ENCODE results near the gene NOB1.
"Not testable (repeated sequence)": the region's sequence is repeated elsewhere in the genome, so short reads cannot be mapped to it uniquely, and the experiment has no call there.

NOB1 gene

DNA sequence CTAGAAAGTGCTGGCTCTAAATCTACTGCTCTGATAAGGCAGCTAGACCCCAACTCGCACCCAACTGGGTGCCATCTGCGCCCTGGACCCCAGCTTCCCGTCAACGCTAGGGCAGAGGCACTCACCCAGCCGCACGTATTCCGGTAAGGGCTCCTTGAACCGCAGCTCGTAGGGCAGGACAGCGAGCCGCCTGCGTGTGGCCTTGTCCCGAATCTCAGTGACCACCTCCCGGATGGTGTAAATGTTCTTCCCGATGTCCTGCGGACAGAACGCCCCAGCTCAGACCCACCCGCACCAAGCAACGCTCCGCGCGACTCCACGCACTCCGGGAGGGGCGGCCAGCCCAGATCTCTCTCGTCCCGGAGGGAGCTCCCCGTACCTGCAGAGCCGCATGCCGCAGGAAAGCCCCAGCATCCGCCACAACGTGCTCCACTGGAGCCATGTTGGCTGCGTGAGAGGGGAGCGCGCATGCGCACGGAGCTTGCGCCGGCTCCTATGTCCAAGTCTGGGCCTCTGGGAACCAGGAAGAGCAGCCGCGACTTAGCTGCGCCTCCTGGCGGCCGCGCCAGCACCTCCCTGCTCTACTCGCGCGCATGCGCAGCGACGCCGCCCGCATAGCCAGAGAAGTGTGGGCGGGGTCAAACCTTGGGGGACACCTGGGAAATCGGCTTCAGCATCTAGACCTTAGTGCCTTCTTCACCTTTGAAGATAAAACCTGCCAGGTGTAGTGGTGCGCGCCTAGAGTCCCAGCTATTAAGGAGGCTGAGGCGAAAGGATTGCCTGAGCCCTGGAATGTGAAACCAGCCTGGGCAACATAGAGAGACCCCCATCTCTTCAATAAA lies at the start of gene NOB1:
TSS of gene NOB1 (minus strand) at position 458 of the 842 bp plus-strand sequence. CDS start at position 442, 16 bp downstream.
- in situ Hi-C loops (cut with MboI; ENCODE audit: low sequenced_read_pairs): no loop called here

DNA sequence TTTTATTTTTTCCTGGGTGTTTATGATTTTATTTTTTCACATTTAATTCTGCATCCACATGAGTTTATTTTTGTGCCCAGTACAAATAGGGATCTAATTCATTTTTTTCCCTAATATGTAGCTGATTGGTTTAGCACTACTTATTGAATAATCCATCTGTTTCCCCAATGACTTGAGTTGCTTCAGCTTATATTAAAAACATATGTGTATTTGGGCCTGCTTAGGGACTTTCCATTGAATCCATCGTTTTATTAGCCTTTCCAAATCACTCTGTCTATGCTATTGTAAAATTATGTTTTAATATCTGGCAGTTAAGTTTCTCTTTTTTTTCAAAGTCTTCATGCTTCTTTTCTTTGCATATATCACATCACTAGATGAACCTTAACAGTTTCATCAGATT lies 49.6 kb upstream of the NOB1 start:
- in situ Hi-C loops (cut with MboI; ENCODE audit: low sequenced_read_pairs): no loop called here

DNA sequence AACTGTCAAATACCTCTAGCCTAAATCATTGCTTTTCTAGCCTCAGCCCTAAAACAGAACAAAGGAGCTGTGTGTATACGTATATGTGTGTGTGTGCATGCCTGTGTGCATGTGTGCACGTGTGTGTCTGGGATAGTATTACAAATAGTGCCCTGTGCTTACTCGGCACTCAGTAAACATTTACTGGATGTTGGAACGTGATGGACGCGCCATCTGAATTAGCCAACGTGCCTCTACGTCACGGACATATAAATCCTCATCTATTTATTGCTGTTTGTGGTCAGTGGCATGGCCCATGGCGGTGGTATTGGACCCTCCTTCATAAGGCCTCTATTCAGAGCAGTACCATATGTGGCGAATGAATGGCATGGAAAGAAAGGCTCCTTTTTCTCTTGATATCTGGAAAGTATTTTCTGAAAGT lies 44.9 kb upstream of the NOB1 start:
- in situ Hi-C loops (cut with MboI; ENCODE audit: low sequenced_read_pairs): no loop called here

DNA sequence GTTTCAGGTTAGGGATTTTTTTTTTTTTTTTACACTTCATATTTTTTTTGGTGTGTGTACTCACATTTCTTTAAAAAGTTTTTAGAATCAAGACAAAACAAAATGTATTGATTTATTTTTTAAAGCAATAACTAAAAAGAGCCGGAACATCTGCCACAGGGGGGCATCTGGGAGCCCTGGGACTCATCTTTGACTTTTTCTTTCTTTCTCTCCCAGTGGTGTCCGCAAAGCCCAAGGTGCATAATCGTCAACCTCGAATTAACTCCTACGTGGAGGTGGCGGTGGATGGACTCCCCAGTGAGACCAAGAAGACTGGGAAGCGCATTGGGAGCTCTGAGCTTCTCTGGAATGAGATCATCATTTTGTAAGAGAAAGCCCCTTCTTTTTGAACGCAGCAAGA lies 43.7 kb upstream of the NOB1 start:
- in situ Hi-C loops (cut with MboI; ENCODE audit: low sequenced_read_pairs): no loop called here

DNA sequence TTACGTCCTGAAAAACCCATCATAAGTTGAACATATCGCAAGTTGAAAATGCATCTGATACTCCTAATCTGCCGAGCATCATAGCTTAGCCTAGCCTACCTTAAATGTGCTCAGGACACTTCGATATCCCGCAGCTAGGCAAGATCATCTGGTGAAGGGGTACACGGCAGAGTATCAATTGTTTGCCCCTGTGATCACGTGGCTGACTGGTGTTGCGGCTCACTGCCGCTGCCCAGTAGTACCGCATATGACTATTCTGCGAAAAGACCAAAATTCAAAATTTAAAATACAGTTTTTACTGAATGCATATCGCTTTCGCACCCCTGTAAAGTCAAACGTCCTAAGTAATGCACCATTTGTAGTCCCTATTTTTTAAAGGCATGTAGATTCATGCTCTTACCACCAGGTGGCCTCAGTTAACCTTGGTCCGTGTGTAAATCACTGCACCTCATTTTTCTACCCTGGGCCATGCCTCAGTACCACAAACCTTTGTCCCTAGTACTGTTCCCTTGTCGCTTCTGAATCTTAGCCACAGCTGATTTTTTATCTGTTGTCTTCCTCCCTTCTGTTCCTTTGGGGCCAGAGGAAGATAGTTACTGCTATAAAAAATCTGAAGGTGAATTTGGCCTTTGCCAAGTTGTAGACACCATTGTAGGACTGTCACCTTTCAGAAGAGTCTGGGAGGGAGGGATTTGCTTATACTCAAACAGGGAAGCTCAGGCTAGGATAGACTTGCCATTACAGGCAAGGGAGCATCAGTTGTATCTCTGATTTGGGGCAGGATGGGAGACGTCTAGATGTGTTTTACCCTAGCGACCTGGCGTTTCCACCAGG lies 41.8 kb upstream of the NOB1 start:
- in situ Hi-C loops (cut with MboI; ENCODE audit: low sequenced_read_pairs): no loop called here

DNA sequence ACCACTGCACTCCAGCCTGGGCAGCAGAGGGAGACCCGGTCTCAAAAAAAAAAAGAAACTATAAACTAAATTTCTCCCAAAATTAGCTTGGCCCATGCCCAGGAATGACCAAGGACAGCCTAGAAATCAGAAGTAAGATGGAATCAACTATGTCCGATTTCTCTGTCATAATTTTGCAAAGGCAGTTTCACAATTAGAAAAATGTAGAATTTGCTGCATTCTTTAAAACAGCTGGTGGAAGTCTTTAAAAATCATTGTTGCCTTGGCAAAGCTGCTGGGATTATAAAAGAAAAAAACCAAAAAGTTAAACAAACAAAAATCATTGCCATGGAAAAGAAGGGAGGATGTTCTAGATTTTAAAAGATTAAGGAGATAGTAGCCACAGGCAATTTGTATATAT lies 39.8 kb upstream of the NOB1 start:
- in situ Hi-C loops (cut with MboI; ENCODE audit: low sequenced_read_pairs): no loop called here

DNA sequence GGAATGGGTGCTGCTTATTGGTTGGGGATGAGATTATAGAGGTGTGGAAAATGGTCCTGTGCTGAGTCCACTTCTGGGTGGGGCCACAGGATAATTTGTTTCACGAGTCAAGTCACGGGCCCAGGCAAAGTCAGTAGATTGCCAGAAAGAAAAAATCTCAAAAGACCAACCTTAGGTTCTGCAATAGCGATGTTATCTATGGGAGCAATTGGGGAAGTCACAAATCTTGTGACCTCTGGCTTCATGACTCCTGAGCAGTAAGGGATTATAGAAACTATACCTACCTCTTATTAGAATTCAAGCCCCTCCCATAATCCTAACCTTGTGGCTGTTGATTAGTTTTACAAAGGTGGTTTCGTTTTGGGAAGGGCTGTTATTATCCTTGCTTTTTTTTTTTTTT lies 38.8 kb upstream of the NOB1 start:
- in situ Hi-C loops (cut with MboI; ENCODE audit: low sequenced_read_pairs): no loop called here

DNA sequence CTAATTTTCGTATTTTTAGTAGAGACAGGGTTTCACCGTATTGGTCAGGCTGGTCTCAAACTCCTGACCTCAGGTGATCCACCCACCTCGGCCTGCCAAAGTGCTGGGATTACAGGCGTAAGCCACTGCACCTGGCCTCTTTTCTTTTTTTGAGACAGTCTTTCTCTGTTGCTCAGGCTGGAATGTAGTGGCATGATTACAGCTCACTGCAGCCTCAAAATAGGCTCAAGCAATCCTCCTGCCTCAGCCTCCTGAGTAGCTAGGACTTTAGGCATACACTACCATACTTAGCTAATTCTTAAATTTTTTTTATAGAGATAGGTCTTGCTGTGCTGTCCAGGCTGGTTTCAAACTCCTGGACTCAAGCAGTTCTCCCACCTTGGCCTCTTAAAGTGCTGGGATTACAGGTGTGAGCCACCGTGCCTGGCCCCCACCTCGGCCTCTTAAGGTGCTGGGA lies 36.7 kb upstream of the NOB1 start:
- in situ Hi-C loops (cut with MboI; ENCODE audit: low sequenced_read_pairs): not testable (repeated sequence)

DNA sequence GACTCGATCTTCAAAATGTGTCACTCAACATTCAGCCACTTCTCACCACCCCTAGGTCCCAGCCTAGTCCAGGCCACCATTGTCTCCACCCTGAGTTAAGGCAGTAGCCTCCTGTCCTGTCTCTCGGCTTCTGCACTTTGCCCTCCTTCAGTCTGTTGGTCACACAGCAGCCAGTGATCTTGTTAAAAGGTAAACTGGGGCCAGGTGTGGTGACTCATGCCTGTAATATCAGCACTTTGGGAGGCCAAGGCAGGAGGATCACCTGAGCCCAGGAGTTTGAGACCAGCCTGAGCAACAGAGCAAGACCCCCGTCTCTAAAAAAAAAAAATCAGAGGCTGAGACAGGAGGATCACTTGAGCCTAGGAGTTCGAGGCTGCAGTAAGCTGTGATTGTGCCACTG lies 33.2 kb upstream of the NOB1 start:
- in situ Hi-C loops (cut with MboI; ENCODE audit: low sequenced_read_pairs): no loop called here

DNA sequence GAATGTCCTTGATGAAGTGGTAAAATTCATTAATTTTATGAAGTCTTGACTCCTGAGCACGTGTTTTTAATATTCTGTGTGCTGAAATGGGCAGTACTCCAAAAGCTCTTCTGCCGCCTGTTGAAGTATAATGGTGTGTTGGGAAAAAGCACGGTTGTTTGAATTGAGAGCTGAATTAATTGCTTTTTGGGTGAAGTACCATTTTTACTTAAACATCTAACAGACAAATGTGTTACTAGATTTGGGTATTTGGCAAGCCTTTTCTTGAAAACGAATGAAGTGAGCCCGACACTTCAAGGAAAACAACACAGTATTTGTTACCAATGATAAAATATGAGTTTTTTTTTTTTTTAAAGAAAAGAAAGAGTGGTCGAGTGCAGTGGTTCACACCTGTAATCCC lies 29.9 kb upstream of the NOB1 start:
- in situ Hi-C loops (cut with MboI; ENCODE audit: low sequenced_read_pairs): no loop called here

DNA sequence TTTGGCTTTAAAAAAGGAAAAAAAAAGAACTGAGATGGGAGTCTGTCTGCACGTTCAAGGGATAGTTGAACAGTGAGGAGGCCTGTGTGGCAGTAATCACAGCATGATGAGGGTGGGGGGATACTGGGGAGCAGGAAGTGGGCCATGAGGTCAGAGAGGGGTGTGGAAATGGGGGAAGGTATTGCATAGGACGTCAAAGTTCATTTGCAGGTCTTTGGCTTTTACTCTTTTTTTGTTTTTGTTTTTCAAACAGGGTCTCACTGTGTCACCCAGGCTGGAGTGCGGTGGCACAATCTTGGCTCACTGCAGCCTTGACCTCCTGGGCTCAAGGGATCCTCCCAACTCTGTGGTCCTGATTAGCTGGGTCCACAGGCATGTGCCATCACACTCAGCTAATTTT lies 26.4 kb upstream of the NOB1 start:
- in situ Hi-C loops (cut with MboI; ENCODE audit: low sequenced_read_pairs): no loop called here

DNA sequence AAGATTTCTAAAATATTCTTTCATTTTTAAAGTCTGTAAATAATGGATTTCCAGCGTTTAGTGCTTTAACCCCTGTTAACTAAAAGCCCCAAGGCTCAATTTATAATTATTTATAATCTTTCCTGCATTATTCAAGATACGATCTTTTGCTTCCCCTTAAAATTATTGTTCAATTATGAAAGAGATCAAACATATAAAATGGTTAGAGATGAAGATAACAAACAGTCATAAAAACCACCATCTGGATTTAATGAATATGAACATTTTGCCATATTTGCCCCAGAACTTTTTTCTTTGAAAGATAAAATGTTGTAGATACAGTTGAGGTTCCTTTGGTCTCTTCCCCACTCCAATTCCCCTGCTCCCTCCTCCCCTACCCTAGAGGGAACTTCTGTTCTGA lies 25.0 kb upstream of the NOB1 start:
- in situ Hi-C loops (cut with MboI; ENCODE audit: low sequenced_read_pairs): no loop called here

DNA sequence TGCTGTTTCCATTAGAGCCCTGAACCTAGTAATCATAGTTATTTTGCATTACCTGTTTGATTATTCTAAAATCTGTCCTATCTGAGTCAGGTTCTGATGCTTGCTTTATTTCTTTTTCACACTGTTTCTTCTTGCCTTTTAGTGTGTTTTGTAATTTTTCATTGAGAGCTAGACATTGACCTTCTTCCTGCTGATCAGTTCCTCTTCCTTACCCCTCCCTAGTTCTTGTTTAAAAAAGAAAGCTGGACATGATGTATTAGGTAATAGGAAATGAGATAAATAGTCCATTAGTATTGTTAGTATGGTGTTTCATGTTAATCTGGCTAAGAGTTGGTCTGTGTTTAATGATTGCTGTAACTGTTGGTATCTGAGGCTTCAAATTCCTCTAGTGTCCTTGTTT lies 20.8 kb upstream of the NOB1 start:
- in situ Hi-C loops (cut with MboI; ENCODE audit: low sequenced_read_pairs): no loop called here

DNA sequence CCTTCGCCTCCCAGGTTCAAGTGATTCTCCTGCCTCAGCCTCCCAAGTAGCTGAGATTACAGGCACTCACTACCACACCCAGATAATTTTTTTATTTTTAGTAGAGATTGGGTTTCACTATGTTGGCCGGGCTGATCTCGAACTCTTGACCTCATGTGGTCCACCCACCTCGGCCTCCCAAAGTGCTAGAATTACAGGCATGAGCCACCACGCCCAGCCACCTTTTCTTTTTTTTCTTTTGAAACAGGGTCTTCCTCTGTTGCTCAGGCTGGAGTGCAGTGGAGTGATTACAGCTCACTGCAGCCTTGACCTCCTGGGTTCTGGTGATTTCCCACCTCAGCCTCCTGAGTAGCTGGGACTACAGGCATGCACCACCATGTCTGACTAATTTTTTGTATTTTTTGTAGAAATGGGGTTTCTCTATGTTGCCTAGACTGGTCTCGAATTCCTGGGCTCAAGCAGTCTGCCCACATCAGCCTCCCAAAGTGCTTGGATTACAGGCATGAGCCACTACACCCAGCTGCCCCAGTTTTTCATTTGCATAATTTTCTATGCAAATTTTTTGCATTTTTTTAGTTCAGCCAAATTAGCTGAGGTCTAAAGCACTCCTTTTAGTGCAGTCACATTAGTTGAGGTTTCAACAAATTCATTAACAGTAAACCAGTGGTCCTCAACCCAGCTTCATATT lies 18.7 kb upstream of the NOB1 start:
- in situ Hi-C loops (cut with MboI; ENCODE audit: low sequenced_read_pairs): no loop called here

DNA sequence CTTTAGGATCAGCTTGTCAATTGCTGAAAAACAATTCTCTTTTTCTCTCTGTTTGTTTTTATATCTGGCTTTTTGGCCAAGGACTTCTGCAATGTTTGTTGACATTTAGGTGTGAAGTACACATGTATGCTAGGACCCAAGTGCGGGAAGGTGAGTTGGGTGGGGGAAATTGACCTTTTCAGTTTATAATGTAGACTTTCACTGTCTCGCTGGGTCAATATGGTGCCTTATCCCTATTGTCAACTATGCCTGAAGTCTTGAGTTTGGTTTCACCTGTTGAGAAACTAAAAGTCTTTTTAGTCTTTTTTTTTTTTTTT lies 16.9 kb upstream of the NOB1 start:
- in situ Hi-C loops (cut with MboI; ENCODE audit: low sequenced_read_pairs): no loop called here

DNA sequence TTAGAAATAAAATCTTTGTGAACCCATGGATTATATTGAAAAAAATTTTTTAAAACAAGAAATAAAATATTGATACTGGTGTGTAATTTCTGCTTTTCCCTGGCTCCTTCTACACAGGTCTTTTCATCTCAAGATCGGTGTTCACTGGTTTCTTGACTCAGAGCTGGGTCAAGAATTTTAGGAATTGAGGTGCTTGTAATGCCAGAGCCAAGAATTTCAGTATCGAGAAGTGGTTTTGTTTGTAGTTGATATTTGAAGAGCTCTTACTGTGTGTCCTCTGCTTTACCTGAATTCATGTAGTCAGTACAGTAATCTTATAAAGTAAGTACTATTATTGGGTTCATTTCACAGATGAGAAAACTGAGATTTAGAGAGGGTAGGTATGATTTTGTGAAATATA lies 14.7 kb upstream of the NOB1 start:
- in situ Hi-C loops (cut with MboI; ENCODE audit: low sequenced_read_pairs): no loop called here

DNA sequence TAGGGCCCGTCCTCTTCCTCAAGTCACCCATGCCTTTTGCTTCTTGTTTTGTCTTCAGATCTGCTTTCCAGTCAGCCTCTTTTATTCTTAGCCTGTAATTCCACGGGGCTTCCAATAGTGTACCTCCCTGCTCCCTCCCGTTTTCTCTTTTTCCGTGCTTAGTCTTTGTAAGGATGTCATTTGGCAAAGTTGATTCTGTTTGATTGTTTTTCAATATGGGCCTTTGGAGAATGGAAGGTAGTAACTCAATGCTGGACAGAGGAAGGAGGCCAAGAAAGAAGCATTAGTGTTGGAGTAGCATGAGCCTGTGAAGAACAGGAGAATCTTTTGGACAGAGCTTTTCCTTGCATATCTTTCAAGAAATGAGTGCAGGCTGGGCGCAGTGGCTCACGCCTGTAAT lies 13.9 kb upstream of the NOB1 start:
- in situ Hi-C loops (cut with MboI; ENCODE audit: low sequenced_read_pairs): no loop called here

DNA sequence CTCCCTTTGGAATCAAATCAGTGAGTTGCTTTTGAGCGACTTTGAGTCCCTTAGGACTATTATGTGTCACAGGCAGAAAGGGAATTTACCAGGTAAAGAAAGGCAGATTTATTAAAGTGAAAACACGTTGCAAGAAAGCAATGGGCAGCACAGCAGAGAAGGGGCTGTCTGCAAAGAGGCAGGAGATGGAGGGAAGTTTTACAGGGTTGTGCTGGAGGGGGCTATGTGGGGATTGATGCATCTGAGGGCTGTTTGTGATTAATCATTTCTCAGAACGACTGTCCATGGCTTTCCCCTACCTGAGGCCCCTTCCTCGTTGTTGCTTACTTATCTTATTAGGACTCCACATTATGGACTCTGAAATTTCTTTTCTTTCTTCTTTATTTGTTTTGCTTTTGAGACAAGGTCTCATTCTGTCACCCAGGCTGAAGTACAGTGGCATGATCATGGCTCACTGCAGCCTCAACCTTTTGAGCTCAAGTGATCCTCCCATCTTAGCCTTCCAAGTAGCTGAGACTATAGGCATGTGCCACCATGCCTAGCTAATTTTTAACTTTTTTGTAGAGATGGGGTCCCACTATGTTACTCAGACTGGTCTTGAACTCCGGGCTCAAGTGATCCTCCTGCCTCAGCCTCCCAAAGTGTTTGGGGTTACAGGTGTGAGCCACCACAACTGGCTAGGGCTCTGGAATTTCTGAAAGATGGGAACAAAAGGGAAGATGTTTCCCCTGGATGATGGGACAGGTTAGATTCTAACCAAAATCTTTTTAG lies 12.9 kb upstream of the NOB1 start:
- in situ Hi-C loops (cut with MboI; ENCODE audit: low sequenced_read_pairs): no loop called here

DNA sequence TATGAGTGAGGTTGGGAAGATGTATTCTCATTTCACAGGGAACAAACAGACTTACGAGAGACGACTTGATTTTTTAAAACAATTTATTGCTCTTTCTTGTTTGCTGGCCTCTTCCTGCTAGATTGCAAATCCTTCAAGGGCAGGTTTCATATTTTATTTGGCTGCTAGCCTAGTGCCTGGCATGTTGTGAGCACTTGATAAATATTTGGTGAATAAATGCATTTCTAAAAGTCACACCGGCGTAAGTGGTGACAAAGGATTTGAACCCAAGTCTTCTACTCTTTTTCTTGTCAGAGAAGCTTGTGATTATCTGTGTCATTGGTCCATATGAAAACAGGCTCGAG lies 8.8 kb upstream of the NOB1 start:
- in situ Hi-C loops (cut with MboI; ENCODE audit: low sequenced_read_pairs): no loop called here

DNA sequence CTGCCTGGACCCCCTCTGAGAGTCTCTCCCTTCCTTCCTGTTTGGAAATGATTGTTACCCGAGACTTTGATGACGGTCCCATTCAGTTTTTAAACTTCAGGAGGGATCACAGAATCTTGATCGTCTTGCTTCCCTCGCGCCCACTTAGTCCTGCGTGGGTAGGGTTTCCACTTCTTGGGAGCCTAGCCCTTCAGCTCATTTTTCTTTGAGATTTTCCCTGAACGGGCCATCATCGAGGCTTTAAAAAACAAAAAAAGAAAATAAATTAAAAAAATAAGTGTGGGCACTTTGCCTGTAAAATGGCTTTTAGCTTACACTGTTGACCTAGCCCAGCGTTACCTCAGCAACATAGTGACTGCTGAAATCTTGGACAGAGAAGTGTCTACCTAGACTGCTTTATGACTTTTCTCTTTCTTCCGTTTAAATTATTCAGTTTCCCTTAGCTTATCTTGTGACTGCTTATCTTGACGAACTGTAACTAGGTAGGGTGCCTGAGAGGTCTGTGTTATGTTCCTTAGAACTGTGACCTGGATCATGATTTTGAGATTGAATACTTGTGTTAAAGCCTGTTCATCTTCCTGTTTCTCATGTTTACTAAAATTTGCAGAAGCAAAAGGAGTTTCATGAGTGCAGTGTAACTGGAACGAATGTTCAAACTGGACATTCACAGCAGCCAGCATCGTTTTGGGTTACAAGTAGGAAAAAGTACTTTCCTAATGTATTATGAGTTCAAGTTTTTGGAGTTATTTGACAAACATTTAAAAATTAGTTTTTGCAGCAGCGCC lies 8.3 kb upstream of the NOB1 start:
- in situ Hi-C loops (cut with MboI; ENCODE audit: low sequenced_read_pairs): no loop called here
